ENCODE data around the gene NCAPG2.

Gene NCAPG2

GRCh38 chr7:158732494-158733219, 28.1 kb upstream of the NCAPG2 start:
- DNase-seq, result no peak

- no peak for DNase-seq
Observed at GRCh38 chr7:158731761-158732160, 27.2 kb upstream of the NCAPG2 start.

GRCh38 chr7:158730383-158731346, 26.1 kb upstream of the NCAPG2 start:
- no peak for DNase-seq

GRCh38 chr7:158729646-158730382, 25.2 kb upstream of the NCAPG2 start:
- no peak for DNase-seq

- DNase-seq, result no peak
Observed at GRCh38 chr7:158728911-158729645, 24.5 kb upstream of the NCAPG2 start.

GRCh38 chr7:158727690-158728089, 23.1 kb upstream of the NCAPG2 start:
- DNase-seq, result no peak

GRCh38 chr7:158726277-158726807, 21.7 kb upstream of the NCAPG2 start:
- DNase-seq, result no peak

- no peak for DNase-seq
Observed at GRCh38 chr7:158725506-158725800, 20.8 kb upstream of the NCAPG2 start.

GRCh38 chr7:158724658-158725505, 20.3 kb upstream of the NCAPG2 start:
- DNase-seq, result no peak

GRCh38 chr7:158723714-158724385, 19.2 kb upstream of the NCAPG2 start:
- no peak for DNase-seq

- DNase-seq, result no peak
Observed at GRCh38 chr7:158723266-158723665, 18.7 kb upstream of the NCAPG2 start.

GRCh38 chr7:158722574-158723237, 18.1 kb upstream of the NCAPG2 start:
- DNase-seq, result no peak

GRCh38 chr7:158720112-158720511, 15.5 kb upstream of the NCAPG2 start:
- DNase-seq, result no peak

GRCh38 chr7:158716802-158717201, 12.2 kb upstream of the NCAPG2 start:
- no peak for DNase-seq

- DNase-seq, result no peak
Observed at GRCh38 chr7:158710651-158711102, 6.1 kb upstream of the NCAPG2 start.

- no peak for DNase-seq
Observed at GRCh38 chr7:158707610-158708009, 3.0 kb upstream of the NCAPG2 start.

- DNase-seq, result no peak
Observed at GRCh38 chr7:158706710-158707590, 2.3 kb upstream of the NCAPG2 start.

- no peak for DNase-seq
Observed at GRCh38 chr7:158706273-158706704, 1.7 kb upstream of the NCAPG2 start.

- DNase-seq, result no peak
Observed at GRCh38 chr7:158705234-158705850, 738 bp upstream of the NCAPG2 start.

Measured in 8988T (cell line).